ENCODE data around the gene PAQR5.
A peak's percentile ranks its signal among the peaks of the same experiment; 100 is the strongest.
"Not testable (repeated sequence)": the region's sequence is repeated elsewhere in the genome, so short reads cannot be mapped to it uniquely, and the experiment has no call there.

The PAQR5 gene, protein sequence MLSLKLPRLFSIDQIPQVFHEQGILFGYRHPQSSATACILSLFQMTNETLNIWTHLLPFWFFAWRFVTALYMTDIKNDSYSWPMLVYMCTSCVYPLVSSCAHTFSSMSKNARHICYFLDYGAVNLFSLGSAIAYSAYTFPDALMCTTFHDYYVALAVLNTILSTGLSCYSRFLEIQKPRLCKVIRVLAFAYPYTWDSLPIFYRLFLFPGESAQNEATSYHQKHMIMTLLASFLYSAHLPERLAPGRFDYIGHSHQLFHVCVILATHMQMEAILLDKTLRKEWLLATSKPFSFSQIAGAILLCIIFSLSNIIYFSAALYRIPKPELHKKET

DNA sequence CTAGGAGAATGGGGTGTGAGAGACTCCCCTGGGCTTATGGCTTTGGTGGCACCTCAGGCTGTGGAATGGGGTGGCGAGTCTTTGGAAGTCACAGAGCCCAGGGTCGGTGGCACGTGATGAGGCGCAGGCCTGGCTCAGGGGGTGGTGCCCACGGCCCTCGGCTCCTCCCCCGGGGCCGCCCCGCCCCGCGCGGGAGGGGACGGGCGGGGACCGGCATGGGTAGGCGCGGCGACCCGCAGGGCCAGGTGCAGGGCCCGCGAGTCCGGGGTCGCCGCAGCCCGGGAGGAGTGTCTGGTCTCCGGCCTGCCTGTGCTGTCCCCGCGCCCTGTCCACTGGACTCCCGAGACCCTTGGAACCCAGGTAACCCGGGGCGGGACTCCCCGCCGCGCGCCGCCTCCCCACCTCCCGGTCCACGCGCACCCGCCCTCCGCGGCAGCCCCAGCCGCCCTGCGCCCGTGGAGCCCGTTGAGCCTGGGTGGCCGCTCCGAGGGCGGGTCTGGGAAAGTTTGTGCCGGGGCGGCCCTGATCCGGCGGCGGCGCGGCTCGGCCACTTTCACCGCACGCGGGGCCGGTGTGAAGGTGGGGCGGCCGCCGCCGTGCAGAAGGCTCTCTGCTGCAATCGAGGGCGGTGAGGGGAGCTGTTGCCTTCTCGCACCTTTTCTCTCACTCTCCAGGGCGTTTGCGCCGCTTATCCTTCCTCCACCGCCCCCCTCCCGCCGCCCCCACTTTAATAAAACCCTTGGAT is at the start of gene PAQR5:
Gene PAQR5, plus strand, starts transcription at position 216 of the 745 bp plus-strand sequence. CDS start 61,169 bp downstream, outside the sequence.
- no peak for DNase-seq (ENCODE audit: low spot score)

DNA sequence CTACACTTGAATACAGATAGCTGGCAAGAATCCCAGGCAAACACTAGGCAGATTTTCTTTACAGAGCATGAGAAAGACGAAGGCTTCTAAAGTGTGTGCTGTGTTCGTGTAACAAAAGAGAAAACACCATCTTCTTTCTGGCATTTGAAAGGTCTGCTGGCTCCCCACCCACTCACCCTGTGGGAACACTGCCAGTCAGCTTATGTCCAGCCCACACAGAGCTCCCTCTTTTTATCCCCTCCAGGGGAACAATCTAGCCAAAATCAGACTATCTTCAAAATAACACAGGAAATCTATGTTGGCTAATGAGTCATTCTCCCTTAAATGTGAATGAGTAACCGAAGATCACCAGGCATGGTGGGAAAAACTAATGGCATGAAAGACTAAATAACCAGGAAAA is 45.6 kb upstream of the PAQR5 start:
- no peak for DNase-seq (ENCODE audit: low spot score)

DNA sequence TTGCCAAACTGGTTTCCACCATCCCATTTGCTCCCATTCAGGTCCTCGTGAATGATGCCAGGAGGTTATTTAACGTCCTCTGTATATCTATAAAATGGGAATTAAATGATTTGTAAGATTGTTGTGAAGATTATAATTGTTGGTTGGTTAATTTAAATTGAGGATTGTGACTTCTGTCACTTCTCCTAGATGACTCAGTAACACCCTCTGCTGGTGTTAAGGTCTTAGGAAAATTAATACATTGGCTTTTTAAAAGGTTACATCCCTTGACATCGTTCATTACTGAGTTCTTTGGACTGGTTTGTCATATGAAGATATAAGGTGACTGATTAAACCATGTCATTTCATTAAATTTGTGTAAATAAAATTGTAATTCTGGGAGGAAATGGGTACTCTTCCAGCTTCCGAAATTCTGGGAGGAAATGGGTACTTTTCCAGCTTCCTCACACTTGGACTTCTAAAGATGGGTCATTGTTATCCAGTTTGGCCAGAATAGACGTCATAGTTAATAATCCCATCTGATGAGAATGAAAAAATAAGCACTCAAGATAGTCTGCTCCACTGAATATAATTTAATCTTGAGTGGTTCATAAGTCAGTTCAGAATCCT is 33.3 kb upstream of the PAQR5 start:
- peak; percentile 39 for DNase-seq (ENCODE audit: low spot score)

DNA sequence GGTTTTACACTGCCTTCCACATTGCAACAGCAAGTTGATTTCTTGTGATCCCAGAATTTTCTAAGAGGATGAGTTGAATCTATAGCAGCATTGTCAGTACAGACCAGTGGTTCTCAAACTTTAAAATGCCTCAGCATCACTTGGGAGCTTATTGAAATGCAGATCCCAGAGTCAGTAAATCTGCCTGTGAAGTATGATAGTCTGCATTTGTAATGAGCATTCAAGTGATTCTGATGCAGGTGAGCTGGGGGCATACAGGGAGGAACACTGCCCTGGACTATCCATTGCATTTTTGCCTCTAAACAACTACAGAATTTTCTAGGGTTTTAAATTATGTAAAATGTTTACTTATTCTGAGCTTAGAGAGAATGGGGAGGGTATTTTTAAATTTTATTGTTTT is 27.5 kb upstream of the PAQR5 start:
- DNase-seq (ENCODE audit: low spot score) = no peak

DNA sequence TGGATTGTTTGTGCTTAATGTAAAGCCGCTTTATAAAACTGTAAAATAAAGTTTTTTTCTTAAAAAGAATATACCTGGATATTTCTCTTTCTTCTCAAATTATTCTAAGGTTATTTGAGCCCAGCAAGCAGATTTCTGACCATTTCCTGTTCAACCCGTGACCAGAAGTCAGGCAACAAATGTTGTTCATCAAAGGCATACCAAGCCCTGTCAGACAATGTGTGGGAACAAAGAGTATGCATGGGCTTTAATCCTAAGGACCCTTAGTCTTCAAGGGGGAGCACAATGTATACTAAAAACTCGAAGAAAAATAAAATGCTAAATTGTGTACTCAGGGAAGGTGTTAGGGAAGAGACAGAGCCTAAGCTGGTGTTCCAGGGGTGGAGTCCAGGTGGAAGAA is 26.6 kb upstream of the PAQR5 start:
- DNase-seq (ENCODE audit: low spot score) = no peak

DNA sequence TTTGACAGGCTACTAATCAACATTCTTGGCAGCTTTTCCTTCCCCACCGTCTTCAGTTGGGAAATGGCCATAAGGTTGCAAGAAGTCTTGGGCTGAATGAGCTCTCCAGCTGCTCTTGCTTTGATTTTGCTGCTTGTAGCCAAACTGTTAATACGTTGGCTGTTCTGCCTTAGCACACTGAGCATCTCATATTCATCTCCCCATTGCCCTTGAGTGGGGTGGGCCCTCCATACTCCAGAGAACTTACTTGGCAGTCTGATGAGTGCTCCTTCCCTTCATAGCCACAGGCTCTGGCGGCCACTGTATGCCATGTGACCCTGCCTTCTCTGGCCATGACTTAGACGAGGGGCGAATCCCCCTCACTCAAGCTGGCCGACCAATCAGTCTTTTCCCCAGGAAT is 25.8 kb upstream of the PAQR5 start:
- DNase-seq (ENCODE audit: low spot score) = no peak

DNA sequence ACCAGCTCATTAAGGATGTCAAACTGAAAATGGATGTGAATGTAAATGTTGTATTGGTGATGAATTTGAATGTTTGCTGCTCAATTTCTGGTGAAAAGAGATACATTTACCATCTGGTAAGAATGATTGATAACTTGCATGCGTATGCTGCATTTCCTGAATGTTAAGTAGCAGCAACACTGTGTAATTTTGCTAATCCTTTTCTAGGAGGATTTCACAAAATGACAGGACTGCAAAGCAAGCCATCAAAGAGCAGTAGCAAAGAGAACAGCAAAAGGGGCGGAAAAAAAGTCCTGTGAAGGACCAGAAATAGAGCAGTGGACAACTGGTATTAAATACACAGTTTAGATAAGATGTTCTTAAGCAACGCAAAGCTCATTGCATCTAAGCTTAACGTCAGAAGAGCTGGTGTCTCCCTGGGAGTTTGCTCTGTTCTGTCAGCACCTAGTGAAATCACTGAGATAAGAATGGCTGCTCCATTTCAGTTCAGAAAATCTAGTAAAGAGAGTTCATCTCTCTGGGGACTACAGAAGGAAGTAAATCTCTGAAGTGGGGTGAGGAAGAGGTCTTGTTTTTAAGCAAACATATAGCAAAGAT is 23.5 kb upstream of the PAQR5 start:
- DNase-seq (ENCODE audit: low spot score) = no peak

DNA sequence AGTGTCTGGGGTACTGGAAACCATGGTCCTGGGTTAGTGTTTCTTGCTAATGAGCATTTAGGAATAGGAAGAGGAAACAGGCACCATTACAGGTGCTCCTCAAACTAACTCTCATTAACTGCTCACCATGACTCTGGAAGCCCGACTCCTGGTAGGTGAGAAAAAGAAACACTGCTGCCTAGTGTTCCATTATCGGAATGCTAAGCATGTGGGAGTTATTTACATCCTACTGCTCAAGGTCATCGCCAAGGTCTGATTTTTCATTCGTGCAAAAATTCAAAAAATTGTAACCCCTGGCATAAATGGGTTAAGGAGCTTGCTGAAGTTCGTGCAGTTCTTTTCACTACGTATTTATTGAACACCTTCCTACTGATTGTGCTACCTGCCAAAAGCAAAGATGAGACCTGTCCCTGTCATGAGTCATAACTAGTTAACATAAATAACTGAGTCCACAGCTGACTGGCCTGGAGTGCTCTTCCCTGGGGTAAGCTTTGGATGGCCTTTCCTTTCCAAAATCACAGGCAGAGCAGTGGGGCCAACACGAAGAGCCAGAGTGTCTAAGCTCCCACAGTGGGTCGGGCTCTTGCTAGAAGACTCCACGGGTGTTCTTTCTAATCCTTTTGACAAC is 22.7 kb upstream of the PAQR5 start:
- DNase-seq (ENCODE audit: low spot score) = no peak

DNA sequence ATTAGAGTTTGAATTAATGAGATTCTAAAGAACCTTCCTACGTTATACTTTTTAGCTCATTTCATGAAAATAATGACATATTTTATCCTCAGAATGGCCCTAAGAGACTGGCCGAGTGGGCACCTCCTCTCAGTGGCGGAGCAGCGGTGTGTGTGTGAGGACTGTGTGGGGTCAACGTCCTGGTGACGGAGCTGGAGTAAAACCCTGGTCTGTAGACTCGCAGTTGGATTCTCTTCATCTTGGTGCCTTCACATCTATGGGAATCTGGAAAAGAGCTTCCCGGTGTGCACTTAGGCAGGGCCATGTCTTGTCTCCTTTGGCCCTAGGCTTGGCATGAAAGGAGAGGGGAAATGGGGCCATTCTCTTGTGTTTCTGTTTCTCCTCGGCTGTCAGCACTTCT is 21.4 kb upstream of the PAQR5 start:
- no peak for DNase-seq (ENCODE audit: low spot score)

DNA sequence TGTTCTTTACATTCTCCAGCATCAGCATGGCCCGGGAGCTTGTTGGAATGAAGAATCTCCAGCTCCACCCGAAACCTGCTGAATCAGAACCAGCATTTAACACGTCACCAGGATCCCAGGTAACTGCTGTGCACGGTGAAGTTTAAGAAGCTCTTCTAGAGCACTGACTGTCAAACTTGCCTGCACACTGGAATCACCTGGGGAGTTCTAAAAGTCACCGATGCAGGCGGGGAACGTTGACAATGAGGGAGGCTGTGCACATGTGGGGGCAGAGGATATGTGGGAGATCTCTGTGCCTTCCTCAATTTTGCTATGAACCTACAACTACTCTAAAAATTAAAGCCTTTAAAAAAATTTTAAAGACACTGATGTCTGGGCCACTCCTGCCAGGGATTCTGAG is 19.1 kb upstream of the PAQR5 start:
- no peak for DNase-seq (ENCODE audit: low spot score)

DNA sequence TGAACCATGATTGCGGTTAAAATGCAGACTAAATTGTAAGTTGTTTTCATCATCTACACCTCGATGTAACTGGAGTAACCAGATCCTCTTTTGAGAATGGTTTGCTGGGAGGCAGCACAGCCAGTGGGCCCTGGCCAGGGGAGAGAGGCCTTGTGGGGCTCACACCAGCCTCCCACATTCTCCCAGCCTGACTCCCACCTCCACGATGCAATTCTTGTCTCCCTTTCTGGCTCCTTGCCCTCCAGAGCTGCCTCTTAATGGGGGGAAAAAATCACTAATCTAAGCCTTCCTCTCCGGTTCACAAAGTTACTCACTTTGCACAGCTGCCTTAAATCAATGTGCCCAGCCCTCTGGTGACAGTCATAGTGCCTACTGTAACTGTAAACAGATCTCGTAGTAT is 17.9 kb upstream of the PAQR5 start:
- no peak for DNase-seq (ENCODE audit: low spot score)

DNA sequence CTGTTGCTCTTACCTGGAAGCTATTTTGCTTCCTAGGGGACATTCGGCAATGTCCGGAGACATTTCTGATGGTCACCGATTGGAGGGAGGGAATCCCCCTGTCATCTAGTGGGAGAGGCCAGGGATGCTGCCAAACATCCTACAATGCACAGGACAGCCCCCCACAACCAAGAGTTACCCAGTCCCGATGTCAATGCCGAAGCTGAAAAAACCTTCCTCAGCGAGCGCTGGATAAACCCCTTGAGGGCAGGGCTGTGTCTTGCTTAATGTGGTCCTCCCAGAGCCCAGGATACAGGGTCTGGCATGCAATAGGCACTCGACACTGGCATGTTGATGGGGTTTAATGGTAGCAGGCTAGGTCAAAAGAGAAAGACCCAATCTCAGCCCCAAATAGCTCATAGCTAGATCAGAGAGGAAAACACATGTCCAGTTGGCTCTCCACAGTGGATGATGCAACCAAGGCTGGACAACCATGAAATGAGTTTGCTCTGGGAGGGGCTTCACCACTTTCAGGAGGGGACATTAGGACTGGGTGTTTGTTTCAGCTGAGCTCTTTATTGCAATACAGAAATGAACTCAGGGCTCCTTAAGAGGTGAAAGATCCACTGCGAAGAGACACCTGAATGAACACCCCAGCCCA is 16.5 kb upstream of the PAQR5 start:
- no peak for DNase-seq (ENCODE audit: low spot score)

DNA sequence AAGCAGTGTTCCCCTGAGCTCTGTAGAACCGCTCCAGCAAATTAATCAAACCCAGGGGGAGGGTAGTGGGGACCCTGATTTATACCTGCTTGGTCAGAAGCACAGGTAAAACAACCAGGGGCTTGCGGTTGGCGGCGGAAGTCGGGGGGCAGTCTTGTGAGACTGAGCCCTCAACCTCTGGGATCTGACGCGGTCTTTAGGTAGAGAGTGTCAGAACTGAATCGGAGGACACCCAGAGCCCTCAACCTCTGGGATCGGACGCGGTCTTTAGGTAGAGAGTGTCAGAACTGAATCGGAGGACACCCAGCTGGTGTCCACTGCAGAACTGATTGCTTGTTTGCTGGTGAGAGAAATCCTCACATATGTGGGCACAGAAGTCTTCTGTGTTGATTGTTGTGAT is 12.9 kb upstream of the PAQR5 start:
- no peak for DNase-seq (ENCODE audit: low spot score)

DNA sequence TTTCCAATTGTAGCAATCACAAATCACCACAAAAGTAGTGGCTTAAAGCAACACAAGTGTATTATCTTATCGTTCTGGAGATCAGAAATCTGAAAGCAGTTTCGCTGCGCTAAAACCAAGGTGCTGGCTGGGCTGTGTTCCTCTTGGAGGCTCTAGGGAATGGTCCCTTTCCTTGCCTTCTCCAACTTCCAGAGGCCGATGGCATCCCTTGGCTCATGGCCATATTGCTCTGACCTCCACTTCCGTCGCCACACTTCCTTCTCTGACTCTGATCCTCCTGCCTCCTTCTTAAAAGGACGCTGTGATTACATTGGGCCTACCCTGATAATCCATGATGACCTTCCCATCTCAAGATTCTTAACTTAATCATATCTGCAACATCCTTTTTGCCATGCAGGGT is 10.7 kb upstream of the PAQR5 start:
- no peak for DNase-seq (ENCODE audit: low spot score)

DNA sequence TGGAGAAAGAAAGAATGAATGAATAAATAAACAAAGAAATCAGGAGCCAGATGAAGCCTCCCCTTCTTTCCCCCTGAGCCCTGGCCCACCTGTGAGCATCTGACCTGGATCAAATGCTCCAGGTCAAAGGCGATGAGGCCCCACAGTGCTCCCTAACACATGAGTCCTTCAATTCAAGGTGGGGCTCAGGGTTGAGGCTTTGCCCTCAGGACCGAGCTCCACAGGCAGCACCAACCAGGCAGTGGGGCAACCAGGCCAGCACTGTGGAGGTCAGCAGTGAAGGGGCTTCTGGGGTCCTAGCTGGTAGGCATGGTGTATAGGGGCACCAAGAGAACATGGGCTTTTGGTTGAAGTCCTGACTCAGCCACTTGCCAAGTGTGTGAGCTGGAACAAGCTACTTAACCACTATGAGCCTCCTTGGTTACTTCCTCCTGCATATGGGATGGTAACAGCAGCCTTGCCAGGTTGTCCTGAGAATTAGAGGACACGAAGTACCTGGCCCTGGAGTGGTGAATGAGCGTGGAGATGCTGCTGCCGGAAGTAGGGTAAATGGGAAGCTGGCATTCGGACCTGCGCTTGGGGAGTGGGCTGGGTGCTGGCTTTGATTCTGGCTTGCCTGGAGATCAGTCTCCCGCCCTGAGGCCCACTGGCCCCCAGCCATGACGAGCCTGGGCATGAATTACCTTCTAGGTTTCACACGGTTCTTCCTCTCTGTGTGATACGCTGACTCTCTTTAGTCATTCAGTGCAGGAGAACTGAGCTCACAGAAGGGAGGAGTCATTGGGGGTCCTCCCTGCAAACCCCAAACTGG is 10.0 kb upstream of the PAQR5 start:
- no peak for DNase-seq (ENCODE audit: low spot score)

DNA sequence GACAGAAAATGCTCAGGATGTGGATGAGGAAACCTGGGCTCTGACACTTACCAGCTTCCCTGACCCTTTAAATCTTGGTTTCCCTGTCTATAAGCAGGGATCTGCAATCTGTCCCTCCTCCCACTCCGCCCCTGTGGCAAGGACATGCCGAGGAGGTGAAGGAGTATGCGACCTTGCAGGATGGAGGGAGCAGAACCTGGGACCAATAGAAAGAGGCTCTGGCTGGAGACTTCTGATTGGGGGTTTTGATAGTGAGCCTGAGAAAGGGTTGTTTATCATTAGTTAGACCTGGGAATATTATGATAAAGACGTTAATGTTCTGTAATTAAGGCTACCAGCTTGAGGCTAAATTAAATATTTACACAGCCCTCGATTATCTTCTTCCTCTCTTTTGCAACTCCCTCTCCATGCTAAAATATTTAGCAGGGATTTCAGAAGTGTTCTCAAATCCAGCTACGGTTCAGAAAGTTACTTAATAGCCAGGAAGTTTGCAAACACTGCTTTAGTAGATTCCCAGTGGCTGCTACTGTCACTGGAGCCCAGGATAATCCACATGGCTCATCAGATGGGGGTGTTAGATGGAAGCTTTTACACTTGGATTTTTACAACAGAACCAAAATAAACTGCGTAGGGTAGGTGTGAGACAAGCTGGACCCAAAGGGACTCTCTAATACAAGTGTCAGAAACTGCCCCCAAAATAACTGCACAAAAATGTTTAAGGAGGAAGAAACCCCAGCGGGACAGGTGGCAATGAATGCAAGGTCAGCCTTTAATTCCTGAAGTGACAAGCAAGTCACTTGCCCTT is 9.2 kb upstream of the PAQR5 start:
- DNase-seq (ENCODE audit: low spot score) = no peak

DNA sequence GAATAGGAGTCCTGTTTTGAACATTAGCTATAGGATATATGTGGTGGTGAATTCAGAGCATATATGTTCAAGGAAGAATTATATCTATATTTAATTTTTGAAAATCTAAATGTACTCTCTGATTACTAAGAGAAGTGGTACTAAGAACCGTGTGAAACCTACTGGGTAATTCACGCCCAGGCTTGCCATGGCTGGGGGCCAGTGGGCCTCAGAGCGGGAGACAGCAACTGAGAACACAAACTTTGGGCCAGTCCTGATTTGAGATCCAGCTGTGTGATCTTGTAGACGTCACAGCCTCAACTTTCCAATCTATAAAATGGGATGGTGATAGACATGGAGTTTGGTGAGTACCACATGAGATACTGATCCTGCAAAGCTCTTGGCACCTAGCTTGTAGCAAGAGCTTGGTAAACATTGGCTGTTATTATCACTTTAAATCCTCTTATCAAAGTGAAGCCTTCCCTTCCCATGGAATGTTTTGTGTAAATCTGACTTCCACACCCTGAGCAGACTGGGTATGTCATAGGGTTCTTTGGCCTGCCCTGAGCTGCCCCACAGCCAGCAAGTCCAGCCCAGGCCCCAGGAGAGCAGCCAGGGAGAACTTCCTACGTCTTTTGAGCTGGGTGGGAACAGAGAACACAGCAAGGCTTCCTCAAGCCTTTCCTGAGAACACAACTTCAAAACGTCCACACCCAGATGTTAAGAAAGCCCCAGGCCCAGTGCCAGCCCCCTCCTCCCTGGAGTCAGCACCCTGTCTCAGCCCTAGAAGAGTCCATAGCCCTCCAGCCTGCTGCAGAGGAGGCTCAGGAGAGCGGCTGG is 8.2 kb upstream of the PAQR5 start:
- no peak for DNase-seq (ENCODE audit: low spot score)

DNA sequence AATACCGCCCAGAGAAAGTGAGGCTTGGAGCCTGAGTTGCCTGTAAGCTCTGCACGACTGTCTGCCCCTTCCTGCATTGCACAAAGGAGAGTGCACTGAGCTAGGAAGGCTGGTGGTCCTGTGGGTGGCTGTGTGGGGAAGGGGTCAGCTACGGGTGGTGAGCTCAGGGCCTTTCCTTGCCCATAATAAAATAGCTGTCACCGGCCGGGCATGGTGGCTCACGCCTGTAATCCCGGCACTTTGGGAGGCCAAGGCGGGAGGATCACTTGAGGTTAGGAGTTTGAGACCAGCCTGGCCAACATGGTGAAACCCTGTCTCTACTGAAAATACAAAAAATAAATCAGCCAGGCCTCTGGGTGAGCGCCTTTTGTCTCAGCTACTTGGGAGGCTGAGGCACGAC is 7.1 kb upstream of the PAQR5 start:
- DNase-seq (ENCODE audit: low spot score) = not testable (repeated sequence)

DNA sequence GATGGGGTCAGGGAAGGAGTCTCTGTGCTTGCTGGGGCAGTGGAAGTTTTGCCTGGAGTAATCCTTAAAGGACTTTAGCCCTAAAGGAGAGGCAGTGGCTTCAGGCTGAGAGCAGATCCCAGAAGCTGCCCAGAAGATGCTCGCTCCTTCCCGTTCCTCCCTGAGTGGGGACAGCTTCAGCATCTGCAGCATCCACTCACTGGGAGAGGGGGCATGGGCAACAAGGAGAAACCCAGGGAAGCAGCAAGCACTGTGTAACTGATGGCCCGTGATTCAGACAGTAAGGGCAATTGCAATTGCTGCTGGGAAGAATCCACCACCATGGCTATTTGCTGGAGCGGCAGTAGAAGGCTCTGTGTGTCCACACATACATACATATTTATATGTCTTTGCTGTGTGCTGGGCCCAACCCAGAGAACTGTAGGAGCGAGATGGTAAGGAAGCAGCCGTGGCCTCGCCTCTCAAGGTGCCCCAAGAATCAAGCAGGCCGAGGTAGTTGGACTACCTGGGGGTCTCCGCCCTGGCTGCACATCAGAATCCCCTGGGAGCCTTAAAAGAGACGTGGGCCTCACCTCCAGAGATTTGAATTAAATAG is 5.8 kb upstream of the PAQR5 start:
- no peak for DNase-seq (ENCODE audit: low spot score)

Data from hematopoietic multipotent progenitor cell treated with erythropoietin and hydrocortisone succinate and interleukin-3 and kit ligand, for 17 days (in vitro differentiated cells).